Cerebellar nuclear complex (tissue), 1 donor: ENCODE results near the gene SLC35C1.
"Not testable (repeated sequence)": the region's sequence is repeated elsewhere in the genome, so short reads cannot be mapped to it uniquely, and the experiment has no call there.

Experiments used
- DNase-seq, 2 experiments: peaks; one replicate each; lab custom pipeline; 2025; lab: John Stamatoyannopoulos, UW

The SLC35C1 gene

GRCh38 chr11:45788887-45789286 is 16.1 kb upstream of the SLC35C1 start:
- DNase-seq = no peak

- DNase-seq = no peak
These were observed 13.4 kb upstream of the SLC35C1 start for GRCh38 chr11:45791524-45791923.

GRCh38 chr11:45794169-45794568 is 10.8 kb upstream of the SLC35C1 start:
- no peak for DNase-seq

GRCh38 chr11:45795379-45795778 is 9.6 kb upstream of the SLC35C1 start:
- no peak for DNase-seq

- DNase-seq = no peak
These were observed 8.5 kb upstream of the SLC35C1 start for GRCh38 chr11:45796461-45796861.

- no peak for DNase-seq
These were observed 6.0 kb upstream of the SLC35C1 start for GRCh38 chr11:45798793-45799441.

- DNase-seq = no peak
These were observed 5.4 kb upstream of the SLC35C1 start for GRCh38 chr11:45799562-45799961.

- no peak for DNase-seq
These were observed 4.7 kb upstream of the SLC35C1 start for GRCh38 chr11:45800261-45800660.

GRCh38 chr11:45801723-45802315 is 3.1 kb upstream of the SLC35C1 start:
- DNase-seq = no peak

- DNase-seq = no peak
These were observed 2.2 kb upstream of the SLC35C1 start for GRCh38 chr11:45802531-45803317.

- DNase-seq = peak in 1 of 2 experiments; percentile 1
These were observed 783 bp upstream of the SLC35C1 start for GRCh38 chr11:45803971-45804760.

- no peak for DNase-seq
These were observed 539 bp downstream of the SLC35C1 start for GRCh38 chr11:45805305-45806071.

- DNase-seq = no peak
These were observed 1.4 kb downstream of the SLC35C1 start for GRCh38 chr11:45806072-45806933.

- no peak for DNase-seq
These were observed 2.2 kb downstream of the SLC35C1 start for GRCh38 chr11:45806937-45807791.

- DNase-seq = no peak
These were observed 2.9 kb downstream of the SLC35C1 start for GRCh38 chr11:45807792-45808238.

GRCh38 chr11:45808427-45808826 is 3.5 kb downstream of the SLC35C1 start:
- not testable (repeated sequence) for DNase-seq

- DNase-seq = no peak
These were observed 4.8 kb downstream of the SLC35C1 start for GRCh38 chr11:45809456-45810395.

- no peak for DNase-seq
These were observed 5.6 kb downstream of the SLC35C1 start for GRCh38 chr11:45810431-45811108.
